Measurements from ENCODE around the gene B3GNT3. TPM values are rescaled to one million over a fixed set of nuclear protein-coding genes. Genes with fewer than 3 reads are reported as not detected.

Gene B3GNT3
- total and polyA plus RNA-seq, 2 donors (not counting 1 experiment from before 2014, with no cell fraction given): not detected

DNA sequence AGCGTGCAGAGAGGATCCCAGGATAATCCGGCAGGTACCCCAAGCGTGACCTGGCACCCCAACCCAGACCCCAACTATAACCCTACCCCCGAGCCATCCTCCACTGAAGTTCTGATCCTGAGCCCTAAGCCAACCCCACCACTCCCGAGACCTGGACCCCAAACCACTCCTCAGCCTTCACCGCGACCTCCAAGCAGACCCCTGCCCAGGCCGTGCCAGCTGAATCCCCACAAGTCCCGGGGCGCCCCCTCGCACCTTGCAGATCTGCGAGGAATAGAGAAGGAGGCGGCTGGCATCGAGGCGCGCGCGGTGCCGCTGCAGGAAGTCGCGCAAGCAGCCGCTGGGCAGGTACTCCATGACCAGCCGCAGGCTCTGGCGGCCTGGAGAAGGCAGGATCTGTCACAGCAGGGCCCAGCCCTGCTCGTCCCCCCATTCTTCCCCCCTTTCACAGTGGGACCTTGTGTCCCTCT, 36.5 kb downstream of the B3GNT3 start:
- H3K9me3 ChIP-seq (ENCODE audit: control insufficient read depth, insufficient read depth, low read depth, low read length): no peaks in the 10 kb centered on the region
- TF ChIP-seq, protein P1, sequence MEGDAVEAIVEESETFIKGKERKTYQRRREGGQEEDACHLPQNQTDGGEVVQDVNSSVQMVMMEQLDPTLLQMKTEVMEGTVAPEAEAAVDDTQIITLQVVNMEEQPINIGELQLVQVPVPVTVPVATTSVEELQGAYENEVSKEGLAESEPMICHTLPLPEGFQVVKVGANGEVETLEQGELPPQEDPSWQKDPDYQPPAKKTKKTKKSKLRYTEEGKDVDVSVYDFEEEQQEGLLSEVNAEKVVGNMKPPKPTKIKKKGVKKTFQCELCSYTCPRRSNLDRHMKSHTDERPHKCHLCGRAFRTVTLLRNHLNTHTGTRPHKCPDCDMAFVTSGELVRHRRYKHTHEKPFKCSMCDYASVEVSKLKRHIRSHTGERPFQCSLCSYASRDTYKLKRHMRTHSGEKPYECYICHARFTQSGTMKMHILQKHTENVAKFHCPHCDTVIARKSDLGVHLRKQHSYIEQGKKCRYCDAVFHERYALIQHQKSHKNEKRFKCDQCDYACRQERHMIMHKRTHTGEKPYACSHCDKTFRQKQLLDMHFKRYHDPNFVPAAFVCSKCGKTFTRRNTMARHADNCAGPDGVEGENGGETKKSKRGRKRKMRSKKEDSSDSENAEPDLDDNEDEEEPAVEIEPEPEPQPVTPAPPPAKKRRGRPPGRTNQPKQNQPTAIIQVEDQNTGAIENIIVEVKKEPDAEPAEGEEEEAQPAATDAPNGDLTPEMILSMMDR (conservative IDR thresholded peaks at IDR 0.05 in 1 of 2, IDR thresholded peaks at IDR 0.05 in 1 of 2; ENCODE audit: low read depth in 1 of 2, low read length in 2 of 2): no peak
- no peak for TF ChIP-seq EZH2 (IDR thresholded peaks at IDR 0.05; ENCODE audit: low read length, missing control alignments)
- H3K4me1 ChIP-seq (ENCODE audit: control insufficient read depth, extremely low read depth, insufficient read depth, low read length): no peaks in the 10 kb centered on the region
- no peak for DNase-seq (ENCODE audit: low read depth in 2 of 2)
- peaks cover 4% of the 10 kb centered on the region for H3K27me3 ChIP-seq (ENCODE audit: control insufficient read depth, insufficient read depth, low read length)
- no peak overlapping the region for H3K9ac ChIP-seq (ENCODE audit: insufficient read depth, low read length)
- H3K4me2 ChIP-seq (ENCODE audit: extremely low read depth, insufficient read depth, low read length): no peak overlapping the region
- H3K4me3 ChIP-seq (replicated peaks in 1 of 4; ENCODE audit: control extremely low read depth in 1 of 4, insufficient read depth in 1 of 4, low read depth in 3 of 4, low read length in 4 of 4): peak overlapping the region in 1 of 4 experiments; percentile 21
- no peak overlapping the region for H2AFZ ChIP-seq (ENCODE audit: low read length)
- no peak overlapping the region for H3K27ac ChIP-seq (ENCODE audit: insufficient read depth, low read length)
- H4K20me1 ChIP-seq (ENCODE audit: control insufficient read depth, extremely low read depth, insufficient read depth, low read length): no peaks in the 10 kb centered on the region
- H3K36me3 ChIP-seq (ENCODE audit: control insufficient read depth, insufficient read depth, low read length): no peaks in the 10 kb centered on the region
- H3K79me2 ChIP-seq (ENCODE audit: control insufficient read depth, insufficient read depth, low read length): no peaks in the 10 kb centered on the region

DNA sequence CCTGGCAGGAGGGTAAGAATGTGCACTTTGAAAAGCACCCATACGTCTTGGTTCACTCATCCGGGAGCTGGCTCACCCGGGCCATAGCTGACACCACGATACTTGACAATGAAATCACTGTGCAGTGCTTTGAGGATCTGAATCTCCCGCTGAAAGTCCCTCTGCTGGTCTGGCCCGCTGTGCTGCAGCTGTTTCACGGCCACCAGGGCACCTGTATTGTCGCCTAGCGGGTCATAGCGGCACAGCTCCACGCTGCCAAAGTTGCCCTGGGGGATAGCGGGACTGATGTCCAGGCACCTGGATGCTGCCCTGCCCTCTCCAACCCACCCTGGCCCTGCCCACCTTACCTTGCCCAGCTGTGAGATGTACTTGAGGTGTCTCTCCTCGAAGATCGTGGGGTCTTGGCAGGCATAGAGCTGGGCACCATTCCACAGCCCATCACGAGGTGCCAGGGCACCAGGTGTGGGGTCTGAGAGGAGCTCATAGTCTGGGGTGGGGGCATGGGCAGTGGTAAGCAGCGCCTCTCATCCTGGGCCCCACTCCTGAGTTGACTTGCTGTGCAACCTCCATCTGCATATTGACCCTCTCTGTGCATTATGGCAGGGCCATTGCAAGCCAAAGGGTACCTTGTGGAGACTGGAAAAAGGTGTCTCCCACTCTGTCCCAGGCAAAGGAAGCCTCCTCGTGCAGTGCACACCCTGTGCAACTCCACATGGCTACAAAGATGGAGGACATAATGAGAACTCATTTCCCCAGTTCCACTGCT, 37.7 kb downstream of the B3GNT3 start:
- Histone ChIP-seq H3K27me3 (ENCODE audit: control insufficient read depth, insufficient read depth, low read length) (peaks cover 4% of the 10 kb centered on the region), H3K27ac (ENCODE audit: insufficient read depth, low read length) (no peak overlapping the region), H2AFZ (ENCODE audit: low read length) (no peak overlapping the region), H3K79me2 (ENCODE audit: control insufficient read depth, insufficient read depth, low read length) (no peaks in the 10 kb centered on the region), H3K9me3 (ENCODE audit: control insufficient read depth, insufficient read depth, low read depth, low read length) (no peaks in the 10 kb centered on the region), H3K4me1 (ENCODE audit: control insufficient read depth, extremely low read depth, insufficient read depth, low read length) (no peaks in the 10 kb centered on the region), H3K4me3 (replicated peaks in 1 of 4; ENCODE audit: control extremely low read depth in 1 of 4, insufficient read depth in 1 of 4, low read depth in 3 of 4, low read length in 4 of 4) (no peak overlapping the region), H3K9ac (ENCODE audit: insufficient read depth, low read length) (no peak overlapping the region), H4K20me1 (ENCODE audit: control insufficient read depth, extremely low read depth, insufficient read depth, low read length) (no peaks in the 10 kb centered on the region), H3K36me3 (ENCODE audit: control insufficient read depth, insufficient read depth, low read length) (no peaks in the 10 kb centered on the region), H3K4me2 (ENCODE audit: extremely low read depth, insufficient read depth, low read length) (no peak overlapping the region)
- TF ChIP-seq EZH2 (IDR thresholded peaks at IDR 0.05; ENCODE audit: low read length, missing control alignments): no peak
- TF ChIP-seq, protein P1 (conservative IDR thresholded peaks at IDR 0.05 in 1 of 2, IDR thresholded peaks at IDR 0.05 in 1 of 2; ENCODE audit: low read depth in 1 of 2, low read length in 2 of 2): no peak
- DNase-seq (ENCODE audit: low read depth in 2 of 2): no peak

DNA sequence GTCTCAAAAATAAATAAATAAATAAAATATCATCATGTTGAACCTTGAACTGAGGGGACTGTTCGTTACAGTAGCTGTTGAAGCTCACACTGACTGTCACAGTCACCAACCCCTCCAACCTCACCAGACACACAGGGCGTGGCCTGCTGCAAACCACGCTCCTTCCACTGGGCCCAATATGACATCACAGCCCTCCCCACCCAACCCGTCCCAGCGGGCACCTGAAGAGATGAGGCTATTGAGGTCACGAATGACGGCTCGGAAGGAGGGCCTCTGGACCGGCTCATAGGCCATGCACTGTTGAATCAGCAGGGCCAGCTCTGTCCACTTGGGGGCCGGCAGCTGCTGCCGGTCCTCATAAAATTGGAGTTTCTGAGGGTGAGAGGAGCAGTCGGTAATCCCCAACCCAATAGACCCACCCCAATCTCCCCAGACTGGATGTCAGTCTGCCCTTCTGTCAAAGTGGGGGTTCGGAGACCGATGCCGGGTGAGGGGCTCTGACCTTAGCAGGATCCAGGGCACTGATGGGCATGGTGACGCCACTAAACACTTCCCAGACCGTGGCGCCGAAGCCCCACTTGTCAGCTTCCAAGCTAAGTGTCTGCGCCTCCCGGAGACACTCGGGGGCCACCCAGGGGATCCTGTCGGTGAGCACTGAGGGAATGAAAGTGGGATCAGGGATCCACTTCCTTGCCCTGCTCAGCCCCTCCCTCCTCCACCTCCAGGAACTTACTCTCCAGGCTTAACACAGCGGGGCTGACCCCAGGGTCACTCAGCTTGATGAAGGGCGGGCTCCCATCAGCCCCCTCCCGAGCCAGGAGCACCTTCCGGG, 39.6 kb downstream of the B3GNT3 start:
- no peak overlapping the region for H3K4me3 ChIP-seq (replicated peaks in 1 of 4; ENCODE audit: control extremely low read depth in 1 of 4, insufficient read depth in 1 of 4, low read depth in 3 of 4, low read length in 4 of 4)
- H3K27me3 ChIP-seq (ENCODE audit: control insufficient read depth, insufficient read depth, low read length): peaks cover 4% of the 10 kb centered on the region
- H3K36me3 ChIP-seq (ENCODE audit: control insufficient read depth, insufficient read depth, low read length): no peaks in the 10 kb centered on the region
- H3K9me3 ChIP-seq (ENCODE audit: control insufficient read depth, insufficient read depth, low read depth, low read length): no peaks in the 10 kb centered on the region
- H3K9ac ChIP-seq (ENCODE audit: insufficient read depth, low read length): no peak overlapping the region
- no peak overlapping the region for H2AFZ ChIP-seq (ENCODE audit: low read length)
- no peak overlapping the region for H3K27ac ChIP-seq (ENCODE audit: insufficient read depth, low read length)
- no peak for DNase-seq (ENCODE audit: low read depth in 2 of 2)
- no peaks in the 10 kb centered on the region for H3K4me1 ChIP-seq (ENCODE audit: control insufficient read depth, extremely low read depth, insufficient read depth, low read length)
- TF ChIP-seq, protein P1 (conservative IDR thresholded peaks at IDR 0.05 in 1 of 2, IDR thresholded peaks at IDR 0.05 in 1 of 2; ENCODE audit: low read depth in 1 of 2, low read length in 2 of 2): peak in 1 of 2 donors; percentile 13
- TF ChIP-seq EZH2 (IDR thresholded peaks at IDR 0.05; ENCODE audit: low read length, missing control alignments): no peak
- no peak overlapping the region for H3K4me2 ChIP-seq (ENCODE audit: extremely low read depth, insufficient read depth, low read length)
- H3K79me2 ChIP-seq (ENCODE audit: control insufficient read depth, insufficient read depth, low read length): no peaks in the 10 kb centered on the region
- no peaks in the 10 kb centered on the region for H4K20me1 ChIP-seq (ENCODE audit: control insufficient read depth, extremely low read depth, insufficient read depth, low read length)

Data from fibroblast of lung (primary cell).